HCT116 (cell line): ENCODE data around the gene LRRC46.

ENCODE experiments used
- EZH2 ChIP-seq: fragments of 200-600 bp; sonication (generic); IDR thresholded peaks from 2 replicates; pipeline ENCODE4 v1.6.1; 2017; ENCODE audit warnings: antibody characterized with exemption, mixed run types
- POLR2AphosphoS5 ChIP-seq: IDR thresholded peaks from 2 replicates; pipeline ENCODE4 v1.6.1; 2011; ENCODE audit warnings: mild to moderate bottlenecking, low read depth, low read length, moderate library complexity
- TF ChIP-seq, protein P1 (sequence below), 3 experiments: fragments of 200-600 bp in 1 of 3; sonication (generic) in 1 of 3; IDR thresholded peaks in 2 of 3; conservative IDR thresholded peaks in 1 of 3; 2 replicates each; pipeline ENCODE4 v1.5.1; 2012 to 2017; ENCODE audit warnings: low read depth in 2 of 3, low read length in 2 of 3, antibody characterized with exemption in 1 of 3, borderline replicate concordance in 1 of 3, control low read depth in 1 of 3, mild to moderate bottlenecking in 1 of 3, mixed read lengths in 1 of 3, mixed run types in 1 of 3, moderate library complexity in 1 of 3; ENCODE audit not compliant: insufficient read depth in 1 of 3

DNA sequence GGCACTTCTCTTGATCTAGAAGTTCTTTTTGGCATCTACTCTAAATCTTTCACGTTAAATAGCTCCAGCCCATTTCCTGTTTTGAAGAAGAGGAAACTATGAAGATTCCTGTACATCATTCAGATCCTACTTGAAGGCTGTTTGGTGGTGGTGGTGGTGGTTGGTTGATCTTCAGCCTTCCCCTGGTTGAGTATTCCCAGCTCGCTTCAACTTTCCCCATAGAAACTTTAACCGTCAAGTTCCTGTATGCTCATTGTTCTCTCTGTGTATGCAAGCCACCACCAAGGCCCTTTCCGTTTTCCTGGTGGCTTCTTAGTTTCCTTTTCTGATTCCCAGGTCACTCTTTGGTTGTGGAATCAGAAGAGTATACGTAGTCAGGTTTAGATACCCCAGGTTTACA is 3.3 kb downstream of the LRRC46 start:
- no peak for TF ChIP-seq POLR2AphosphoS5
- TF ChIP-seq, protein P1, sequence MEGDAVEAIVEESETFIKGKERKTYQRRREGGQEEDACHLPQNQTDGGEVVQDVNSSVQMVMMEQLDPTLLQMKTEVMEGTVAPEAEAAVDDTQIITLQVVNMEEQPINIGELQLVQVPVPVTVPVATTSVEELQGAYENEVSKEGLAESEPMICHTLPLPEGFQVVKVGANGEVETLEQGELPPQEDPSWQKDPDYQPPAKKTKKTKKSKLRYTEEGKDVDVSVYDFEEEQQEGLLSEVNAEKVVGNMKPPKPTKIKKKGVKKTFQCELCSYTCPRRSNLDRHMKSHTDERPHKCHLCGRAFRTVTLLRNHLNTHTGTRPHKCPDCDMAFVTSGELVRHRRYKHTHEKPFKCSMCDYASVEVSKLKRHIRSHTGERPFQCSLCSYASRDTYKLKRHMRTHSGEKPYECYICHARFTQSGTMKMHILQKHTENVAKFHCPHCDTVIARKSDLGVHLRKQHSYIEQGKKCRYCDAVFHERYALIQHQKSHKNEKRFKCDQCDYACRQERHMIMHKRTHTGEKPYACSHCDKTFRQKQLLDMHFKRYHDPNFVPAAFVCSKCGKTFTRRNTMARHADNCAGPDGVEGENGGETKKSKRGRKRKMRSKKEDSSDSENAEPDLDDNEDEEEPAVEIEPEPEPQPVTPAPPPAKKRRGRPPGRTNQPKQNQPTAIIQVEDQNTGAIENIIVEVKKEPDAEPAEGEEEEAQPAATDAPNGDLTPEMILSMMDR (IDR thresholded peaks at IDR 0.05 in 2 of 3, conservative IDR thresholded peaks at IDR 0.05 in 1 of 3; ENCODE audit: borderline replicate concordance in 1 of 3, insufficient read depth in 1 of 3, low read depth in 2 of 3, low read length in 2 of 3): no peak
- TF ChIP-seq EZH2: no peak
